SKM-1 treated with dmso at 0.1 percent for 144 hours (cell line): Measurements from ENCODE around the gene ANAPC5.

Experiments
- DNase-seq: peaks from one replicate; lab custom pipeline; 2025; ENCODE audit not compliant: unreplicated experiment; lab: John Stamatoyannopoulos, UW

Gene ANAPC5

GRCh38 chr12:121371404-121371803, 19.2 kb upstream of the ANAPC5 start:
- DNase-seq, result no peak

DNA sequence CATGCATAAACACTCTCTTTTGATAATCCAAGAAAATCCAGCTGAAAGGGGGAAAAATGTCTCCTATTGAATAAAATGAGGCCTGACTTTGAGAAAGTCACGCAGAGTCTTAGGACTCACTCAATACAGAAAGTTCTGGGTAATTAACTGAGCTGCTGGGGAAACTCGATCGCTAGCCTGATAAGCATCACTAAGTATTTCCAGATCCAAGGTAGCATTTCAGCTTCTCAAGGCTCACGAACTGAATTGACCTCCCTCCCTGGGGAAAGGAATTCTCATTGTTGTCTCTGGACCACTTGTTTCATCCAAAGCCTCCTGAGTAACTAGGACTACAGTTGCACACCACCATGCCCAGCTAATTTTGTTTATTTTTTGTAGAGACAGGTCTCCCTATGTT, 13.8 kb upstream of the ANAPC5 start:
- no peak for DNase-seq

DNA sequence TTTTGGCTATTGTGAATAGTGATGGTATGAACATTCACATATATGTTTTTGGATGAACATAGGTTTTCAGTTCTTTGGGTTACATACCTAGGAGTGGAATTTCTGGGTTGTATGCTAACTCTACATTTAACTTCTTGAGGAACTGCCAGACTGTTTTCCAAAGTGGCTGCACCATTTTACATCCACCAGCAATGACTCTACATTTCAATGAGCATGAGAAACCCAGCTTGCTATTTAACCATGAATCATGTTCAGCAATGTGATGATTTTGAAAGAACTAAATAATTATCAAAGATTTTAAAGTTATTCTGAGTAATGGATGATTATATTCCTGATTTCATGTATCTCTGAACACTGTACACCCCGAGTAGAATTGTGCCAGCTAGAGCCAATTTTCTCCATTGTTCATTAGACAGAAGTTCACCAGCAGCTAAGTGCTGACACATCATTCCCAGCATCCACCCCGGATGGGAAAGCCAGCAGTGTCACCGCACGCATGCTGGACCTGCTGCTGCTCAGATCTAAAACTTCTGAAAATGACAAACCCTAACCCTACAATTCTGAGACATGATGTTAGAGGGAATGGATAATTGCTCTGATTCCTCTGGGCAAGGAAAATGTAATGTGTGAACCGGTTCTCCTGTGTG, 13.3 kb upstream of the ANAPC5 start:
- no peak for DNase-seq

- DNase-seq, result no peak
Measured at GRCh38 chr12:121364683-121365121, 12.5 kb upstream of the ANAPC5 start.

- no peak for DNase-seq
Measured at GRCh38 chr12:121358073-121358472, 5.9 kb upstream of the ANAPC5 start.

DNA sequence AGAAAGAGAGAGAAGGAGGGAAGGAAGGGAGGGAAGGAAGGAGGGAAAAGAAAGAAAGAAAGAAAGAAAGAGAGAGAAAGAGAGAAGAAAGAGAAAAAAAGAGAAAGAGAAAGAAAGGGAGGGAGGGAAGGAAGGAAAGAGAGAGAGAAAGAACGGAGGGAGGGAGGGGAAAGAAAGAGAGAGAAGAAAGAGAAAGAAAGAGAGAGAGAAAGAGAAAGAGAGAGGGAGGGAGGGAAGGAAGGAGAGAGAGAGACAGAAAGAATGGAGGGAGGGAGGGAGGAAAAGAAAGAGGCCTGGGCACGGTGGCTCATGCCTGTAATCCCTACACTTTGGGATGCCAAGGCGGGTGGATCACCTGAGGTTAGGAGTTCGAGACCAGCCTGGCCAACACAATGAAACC, 5.1 kb upstream of the ANAPC5 start:
- no peak for DNase-seq

GRCh38 chr12:121356657-121357056, 4.4 kb upstream of the ANAPC5 start:
- no peak for DNase-seq

DNA sequence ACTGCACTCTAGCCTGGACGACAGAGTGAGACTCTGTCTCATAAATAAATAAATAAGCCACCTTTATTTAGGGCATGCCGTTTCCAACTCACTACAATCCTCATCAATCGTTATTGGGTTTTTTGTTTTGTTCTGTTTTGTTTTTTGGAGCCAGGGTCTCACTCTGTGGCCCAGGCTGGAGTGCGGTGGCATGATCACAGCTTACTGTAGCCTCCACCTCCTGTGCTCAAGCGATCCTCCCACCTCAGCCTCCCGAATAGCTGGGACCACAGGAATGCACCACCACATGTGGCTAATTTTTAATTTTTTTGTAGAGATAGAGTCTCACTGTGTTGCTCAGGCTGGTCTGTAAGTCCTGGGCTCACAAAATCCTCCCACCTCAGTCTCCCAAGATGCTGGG, 3.6 kb upstream of the ANAPC5 start:
- no peak for DNase-seq

GRCh38 chr12:121352682-121353018, 439 bp upstream of the ANAPC5 start:
- DNase-seq, result peak; percentile 51

DNA sequence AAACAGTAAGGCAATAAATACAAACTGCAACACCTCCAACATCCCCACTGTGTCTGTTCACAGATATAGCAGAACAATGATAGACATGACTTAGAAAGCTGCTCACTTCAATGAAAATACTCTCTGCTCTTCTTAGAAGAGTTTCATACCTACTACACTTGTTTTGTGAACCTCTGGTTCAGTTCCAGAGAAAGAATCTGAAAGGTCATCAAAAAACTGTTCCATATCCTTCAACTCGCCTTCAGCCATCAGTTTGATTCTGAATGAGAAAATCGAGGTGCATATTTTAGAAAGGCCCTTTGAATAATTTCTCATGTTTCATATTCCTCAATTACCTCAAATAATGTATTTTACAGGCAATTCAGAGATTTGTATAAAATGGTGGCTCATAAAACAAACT, 5.5 kb downstream of the ANAPC5 start:
- no peak for DNase-seq

- DNase-seq, result no peak
Measured at GRCh38 chr12:121345151-121345815, 6.9 kb downstream of the ANAPC5 start.

GRCh38 chr12:121344506-121344905, 7.7 kb downstream of the ANAPC5 start:
- no peak for DNase-seq

DNA sequence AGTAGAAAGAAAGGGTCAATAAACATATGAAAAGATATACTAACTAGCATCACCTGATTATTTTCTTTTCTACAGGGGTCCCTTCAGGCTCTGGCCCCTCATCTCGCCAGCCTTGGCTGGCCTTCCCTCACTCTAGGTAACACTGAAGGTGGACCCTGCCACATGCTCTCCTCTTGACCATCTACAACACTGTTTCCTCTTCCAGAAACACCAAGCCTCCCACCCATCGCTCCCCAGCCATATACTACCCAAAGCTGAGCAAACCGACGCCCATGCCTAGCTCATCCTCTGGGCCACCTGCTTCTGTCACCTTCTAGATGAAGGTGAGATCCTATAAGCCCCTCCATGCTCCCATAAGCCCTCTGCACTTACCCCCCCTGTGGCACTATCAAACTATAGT, 14.8 kb downstream of the ANAPC5 start:
- no peak for DNase-seq

DNA sequence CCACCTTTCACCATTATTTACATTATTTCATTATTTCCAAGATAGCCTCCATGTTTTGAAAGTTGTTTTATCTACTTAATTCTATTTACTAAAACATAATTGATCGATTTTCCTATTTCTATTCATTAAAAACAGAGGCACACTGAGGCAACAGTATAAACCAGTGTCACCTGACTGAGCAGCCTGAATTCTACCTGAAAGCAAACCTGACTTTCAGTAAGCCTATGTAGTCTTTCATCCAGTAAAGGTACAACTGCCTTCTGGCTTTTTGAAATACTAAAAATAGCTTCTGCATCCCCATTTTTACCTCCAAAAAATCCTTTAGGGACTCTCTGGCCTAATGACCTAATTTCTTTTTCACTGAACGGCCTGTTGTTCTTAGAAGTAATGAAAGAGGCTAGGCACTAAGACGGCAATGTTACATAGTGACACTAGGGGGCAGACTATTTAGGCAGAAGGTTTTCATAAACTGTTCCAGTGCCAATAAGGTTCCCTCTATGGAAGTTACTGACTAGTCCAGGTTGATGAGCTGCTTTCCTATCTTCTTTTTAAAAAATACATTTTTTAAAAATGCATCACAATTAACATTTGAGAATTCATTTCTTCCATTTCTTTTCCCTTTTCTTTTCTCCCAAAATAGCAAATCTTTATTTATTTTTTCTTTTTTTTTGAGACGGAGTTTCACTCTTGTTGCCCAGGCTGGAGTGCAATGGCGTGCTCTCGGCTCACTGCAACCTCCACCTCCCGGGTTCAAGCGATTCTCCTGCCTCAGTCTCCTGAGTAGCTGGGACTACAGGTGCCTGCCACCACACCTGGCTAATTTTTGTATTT, 17.5 kb downstream of the ANAPC5 start:
- peak; percentile 40 for DNase-seq

DNA sequence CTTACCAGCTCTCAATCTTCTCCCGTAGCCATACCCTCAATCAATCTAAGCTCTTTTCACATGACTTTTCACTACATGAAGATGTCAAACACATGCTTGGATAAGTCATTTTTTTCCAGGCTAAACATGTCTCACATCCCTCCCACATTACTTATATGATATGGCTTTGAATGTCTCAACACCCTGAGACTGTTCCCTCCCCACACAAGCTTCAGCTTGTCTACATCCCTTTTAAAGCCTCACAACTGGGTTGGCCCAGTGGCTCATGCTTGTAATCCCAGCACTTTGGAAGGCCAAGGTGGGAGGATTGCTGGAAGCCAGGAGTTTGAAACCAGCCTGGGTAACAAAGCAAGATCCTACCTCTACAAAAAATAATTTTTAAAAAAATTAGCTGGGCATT, 18.5 kb downstream of the ANAPC5 start:
- no peak for DNase-seq

DNA sequence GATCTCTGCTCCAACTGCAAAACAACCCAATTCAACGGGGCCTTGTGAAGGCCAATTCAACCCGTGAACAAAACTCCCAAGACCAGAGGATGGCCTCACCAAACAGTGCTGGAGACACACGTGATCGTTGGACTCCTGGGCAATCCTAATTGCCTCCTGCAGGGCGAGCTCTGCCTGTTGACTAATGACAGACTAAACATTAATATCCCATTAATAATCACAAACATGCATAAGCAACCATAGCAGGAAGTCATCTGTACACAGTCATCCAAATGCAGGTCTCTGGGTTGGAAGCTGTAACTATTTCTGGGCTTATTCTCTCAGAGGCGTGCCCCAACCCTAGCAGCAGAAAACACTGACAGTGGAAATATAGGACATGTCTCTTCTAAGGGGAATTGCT, 21.0 kb downstream of the ANAPC5 start:
- no peak for DNase-seq

GRCh38 chr12:121330692-121331091, 21.5 kb downstream of the ANAPC5 start:
- no peak for DNase-seq

GRCh38 chr12:121330195-121330594, 22.0 kb downstream of the ANAPC5 start:
- no peak for DNase-seq

GRCh38 chr12:121328620-121329019, 23.6 kb downstream of the ANAPC5 start:
- DNase-seq, result no peak

DNA sequence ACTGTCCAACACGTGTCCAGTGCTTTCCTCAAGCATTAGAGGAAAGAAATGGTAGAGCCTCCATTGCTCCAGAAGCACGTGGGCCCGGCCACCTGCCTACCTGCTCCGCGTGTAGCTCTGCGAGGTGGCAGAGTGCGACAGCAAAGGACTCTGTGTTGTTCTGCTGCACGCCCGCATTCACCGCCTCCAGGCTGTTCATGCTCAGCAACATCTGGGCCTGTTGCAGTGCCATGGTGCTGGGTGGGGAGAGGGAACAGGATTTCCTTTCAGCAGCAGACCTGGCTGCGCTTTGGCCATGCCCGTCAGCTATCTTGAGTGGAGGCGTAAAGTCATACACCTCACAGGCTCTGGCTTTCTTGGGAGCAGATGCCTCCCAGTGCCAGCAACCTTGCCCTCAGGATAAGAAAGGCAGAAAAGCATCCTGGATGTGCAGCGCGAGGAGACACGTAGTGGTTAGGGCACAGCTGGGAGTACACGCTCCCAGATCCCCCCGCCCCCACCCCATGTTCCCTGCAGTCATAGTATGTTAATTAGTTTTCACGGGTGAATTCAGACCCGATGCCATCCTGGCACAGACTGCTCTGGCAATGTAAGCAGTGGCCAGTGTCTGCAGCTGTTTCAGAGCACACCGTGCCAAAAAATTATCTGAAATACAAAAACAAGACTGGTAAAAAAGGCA, 25.1 kb downstream of the ANAPC5 start:
- no peak for DNase-seq

- no peak for DNase-seq
Measured at GRCh38 chr12:121325922-121326396, 26.3 kb downstream of the ANAPC5 start.
